GM23248 (cell line): ENCODE results near the gene METTL23.

Experiments used
- EZH2 ChIP-seq: fragments of 200-600 bp; sonication (generic); IDR thresholded peaks from 2 replicates; pipeline ENCODE4 v1.6.1; 2018; ENCODE audit warnings: antibody characterized with exemption, mild to moderate bottlenecking; ENCODE audit not compliant: insufficient read depth, poor library complexity, severe bottlenecking
- EZH2phosphoT487 ChIP-seq: fragments of 200-600 bp; sonication (generic); IDR thresholded peaks from 2 replicates; pipeline ENCODE4 v1.6.1; 2018; ENCODE audit warnings: antibody characterized with exemption, moderate library complexity, mild to moderate bottlenecking, low read depth; ENCODE audit not compliant: insufficient read depth

- TF ChIP-seq EZH2phosphoT487 (no peak), EZH2 (no peak)
Observed at GRCh38 chr17:76734080-76734840, 7.6 kb downstream of the METTL23 start.
